Esophagus (tissue), 2 donors: Measurements from ENCODE around the gene GARIN5B. TPM values are rescaled to one million over a fixed set of nuclear protein-coding genes. Genes with fewer than 3 reads are reported as not detected.

Source experiments
- H3K27ac ChIP-seq, 2 donors: one replicate each; pipeline ENCODE4 v1.5.1; 2013; ENCODE audit warnings: low read depth in 2 of 2, mild to moderate bottlenecking in 2 of 2, inconsistent platforms in 1 of 2, low read length in 1 of 2, moderate library complexity in 1 of 2
- H3K27me3 ChIP-seq, 2 donors: one replicate each; pipeline ENCODE4 v1.6.1; 2013; ENCODE audit warnings: low read length in 2 of 2, control low read depth in 1 of 2, mild to moderate bottlenecking in 1 of 2; ENCODE audit not compliant: insufficient read depth in 2 of 2, control insufficient read depth in 1 of 2
- H3K36me3 ChIP-seq, 2 donors: one replicate each; pipeline ENCODE4 v1.6.1; 2013; ENCODE audit warnings: low read length in 1 of 2; ENCODE audit not compliant: control insufficient read depth in 2 of 2, insufficient read depth in 2 of 2
- H3K4me1 ChIP-seq, 2 donors: one replicate each; pipeline ENCODE4 v1.6.1; 2013; ENCODE audit warnings: low read length in 1 of 2; ENCODE audit not compliant: control insufficient read depth in 2 of 2, insufficient read depth in 2 of 2
- H3K4me3 ChIP-seq, 2 donors: one replicate each; pipeline ENCODE4 v1.5.1; 2013; ENCODE audit warnings: low read length in 2 of 2, mild to moderate bottlenecking in 2 of 2, low read depth in 1 of 2, moderate library complexity in 1 of 2
- H3K9me3 ChIP-seq, 2 donors: one replicate each; pipeline ENCODE4 v1.6.1; 2013; ENCODE audit warnings: mild to moderate bottlenecking in 2 of 2, low read depth in 1 of 2, low read length in 1 of 2, moderate library complexity in 1 of 2; ENCODE audit not compliant: control insufficient read depth in 2 of 2, insufficient read depth in 1 of 2
- WGBS, 2 donors: extraction: QIAGEN DNeasy Blood & Tissue Kit; methylation state at CpG; one replicate each; pipeline ENCODE4 v1.1.7; 2013; 5-methylcytosine and 5-hydroxymethylcytosine counted together
- polyA plus RNA-seq, 2 donors: library from polyadenylated mRNA; stranded (reverse); fragments of 200-250 nt; gene quantifications; one replicate each; pipeline ENCODE4 v1.2.3, GENCODE V29; 2013
- donor health status: healthy with polysubstance abuse.
- donor health status: Bipolar disorder and iron deficiency.

GARIN5B gene
- polyA plus RNA-seq, 2 donors, result not detected

GRCh38 chr19:55350620-55351315 is 12.3 kb downstream of the GARIN5B start:
- Histone ChIP-seq H3K9me3 (peaks cover 0 to 5% of the 10 kb centered on the region in 2 donors), H3K27ac (no peak overlapping the region), H3K4me1 (peaks cover 3 to 11% of the 10 kb centered on the region in 2 donors), H3K36me3 (peaks cover 0 to 3% of the 10 kb centered on the region in 2 donors), H3K4me3 (no peak overlapping the region), H3K27me3 (peaks cover 0 to 13% of the 10 kb centered on the region in 2 donors)
- WGBS, 2 donors, result 64 to 73% methylated on average over 11 of the region's 11 CpGs

GRCh38 chr19:55348317-55349034 is 14.6 kb downstream of the GARIN5B start:
- H3K27me3 ChIP-seq, result peaks cover 0 to 12% of the 10 kb centered on the region in 2 donors
- no peak overlapping the region for H3K27ac ChIP-seq
- H3K9me3 ChIP-seq, result peaks cover 0 to 2% of the 10 kb centered on the region in 2 donors
- 75 to 76% methylated on average over 22 of the region's 22 CpGs for WGBS, 2 donors
- peaks cover 2 to 15% of the 10 kb centered on the region in 2 donors for H3K4me1 ChIP-seq
- peaks cover 0 to 6% of the 10 kb centered on the region in 2 donors for H3K36me3 ChIP-seq
- H3K4me3 ChIP-seq, result no peak overlapping the region

GRCh38 chr19:55347442-55348009 is 15.5 kb downstream of the GARIN5B start:
- H3K9me3 ChIP-seq, result no peaks in the 10 kb centered on the region
- peaks cover 0 to 6% of the 10 kb centered on the region in 2 donors for H3K27me3 ChIP-seq
- no peak overlapping the region for H3K27ac ChIP-seq
- WGBS, 2 donors, result 79 to 85% methylated on average over 10 of the region's 10 CpGs
- H3K36me3 ChIP-seq, result peaks cover 0 to 10% of the 10 kb centered on the region in 2 donors
- peaks cover 2 to 7% of the 10 kb centered on the region in 2 donors for H3K4me1 ChIP-seq
- H3K4me3 ChIP-seq, result no peak overlapping the region

GRCh38 chr19:55346725-55347441 is 16.2 kb downstream of the GARIN5B start:
- Histone ChIP-seq H3K27ac (no peak overlapping the region), H3K36me3 (peaks cover 0 to 11% of the 10 kb centered on the region in 2 donors), H3K4me3 (no peak overlapping the region), H3K9me3 (no peaks in the 10 kb centered on the region), H3K27me3 (peaks cover 0 to 3% of the 10 kb centered on the region in 2 donors), H3K4me1 (peaks cover 2 to 7% of the 10 kb centered on the region in 2 donors)
- WGBS, 2 donors, result 81 to 85% methylated on average over 40 to 41 of the region's 41 CpGs

GRCh38 chr19:55345818-55346724 is 17.0 kb downstream of the GARIN5B start:
- H3K27ac ChIP-seq, result no peak overlapping the region
- 81 to 83% methylated on average over 37 to 43 of the region's 43 CpGs for WGBS, 2 donors
- peaks cover 0 to 11% of the 10 kb centered on the region in 2 donors for H3K36me3 ChIP-seq
- H3K9me3 ChIP-seq, result no peaks in the 10 kb centered on the region
- H3K27me3 ChIP-seq, result no peaks in the 10 kb centered on the region
- peaks cover 2 to 11% of the 10 kb centered on the region in 2 donors for H3K4me1 ChIP-seq
- H3K4me3 ChIP-seq, result no peak overlapping the region

- no peaks in the 10 kb centered on the region for H3K9me3 ChIP-seq
- H3K27me3 ChIP-seq, result no peaks in the 10 kb centered on the region
- H3K27ac ChIP-seq, result no peak overlapping the region
- H3K4me1 ChIP-seq, result peaks cover 4 to 18% of the 10 kb centered on the region in 2 donors
- H3K36me3 ChIP-seq, result peaks cover 0 to 11% of the 10 kb centered on the region in 2 donors
- H3K4me3 ChIP-seq, result no peak overlapping the region
- 84 to 89% methylated on average over 22 of the region's 22 CpGs for WGBS, 2 donors
Observed at GRCh38 chr19:55345101-55345817, 17.8 kb downstream of the GARIN5B start.

- H3K4me1 ChIP-seq, result peaks cover 4 to 20% of the 10 kb centered on the region in 2 donors
- H3K36me3 ChIP-seq, result peaks cover 0 to 11% of the 10 kb centered on the region in 2 donors
- H3K4me3 ChIP-seq, result no peak overlapping the region
- H3K27me3 ChIP-seq, result no peaks in the 10 kb centered on the region
- no peak overlapping the region for H3K27ac ChIP-seq
- WGBS, 2 donors, result 60 to 71% methylated on average over 9 of the region's 9 CpGs
- H3K9me3 ChIP-seq, result no peaks in the 10 kb centered on the region
Observed at GRCh38 chr19:55344444-55344843, 18.6 kb downstream of the GARIN5B start.
